Measurements from ENCODE around the gene SETX.

SETX gene

DNA sequence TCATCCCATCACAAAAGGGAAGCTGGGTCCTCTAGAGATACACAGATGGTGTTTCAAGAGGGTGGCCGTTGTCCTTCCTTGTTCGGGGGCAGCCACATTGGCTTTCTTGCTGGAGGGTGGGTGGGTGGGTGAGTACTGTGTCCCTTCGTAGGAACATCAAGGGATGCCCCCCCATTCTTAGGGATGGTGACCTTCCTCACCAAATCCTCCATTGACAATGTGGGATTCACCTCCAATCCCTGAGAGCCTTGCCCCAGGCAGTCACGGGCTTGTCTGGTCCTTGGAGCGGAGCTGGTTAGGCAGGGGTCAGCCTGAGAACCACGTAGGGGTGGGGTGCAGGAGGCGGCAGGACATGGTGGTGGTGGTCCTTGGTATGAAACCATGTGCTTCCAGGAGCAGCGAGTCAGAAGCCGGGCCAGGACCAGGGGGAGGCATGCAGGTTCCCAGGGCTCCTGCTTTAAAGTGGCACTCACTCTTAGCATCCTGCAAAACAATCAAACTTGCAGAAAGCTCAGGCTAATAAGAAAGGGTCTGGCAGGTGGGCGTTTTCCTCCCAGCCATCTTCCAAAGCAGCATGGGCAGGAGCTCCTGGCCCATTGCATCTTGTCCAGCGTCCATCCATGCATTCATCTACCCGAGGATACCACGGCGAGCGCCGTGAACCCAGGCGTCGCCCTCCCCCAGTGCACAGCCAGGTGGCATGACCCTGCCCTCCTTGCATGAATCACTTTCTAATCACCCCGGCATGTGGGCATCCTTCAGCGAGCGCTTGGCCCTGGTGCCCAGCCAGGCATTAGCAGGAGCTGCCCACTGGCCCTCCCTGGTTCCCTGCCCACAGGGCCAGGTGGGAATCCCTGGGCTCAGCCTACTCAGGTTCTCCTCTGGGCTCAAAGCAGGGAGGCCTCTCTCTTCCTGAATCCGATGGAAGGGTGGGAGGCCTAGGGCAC is 116.5 kb downstream of the SETX start:
- no peak for DNase-seq

GRCh38 chr9:132237481-132237880 is 117.3 kb downstream of the SETX start:
- no peak for DNase-seq

GRCh38 chr9:132236662-132237311 is 118.0 kb downstream of the SETX start:
- no peak for DNase-seq

- DNase-seq: peak; percentile 92
Measured at GRCh38 chr9:132235894-132236661, 118.7 kb downstream of the SETX start.

GRCh38 chr9:132235125-132235524 is 119.7 kb downstream of the SETX start:
- no peak for DNase-seq

GRCh38 chr9:132234535-132234934 is 120.3 kb downstream of the SETX start:
- DNase-seq: no peak

GRCh38 chr9:132233138-132233537 is 121.6 kb downstream of the SETX start:
- no peak for DNase-seq

DNA sequence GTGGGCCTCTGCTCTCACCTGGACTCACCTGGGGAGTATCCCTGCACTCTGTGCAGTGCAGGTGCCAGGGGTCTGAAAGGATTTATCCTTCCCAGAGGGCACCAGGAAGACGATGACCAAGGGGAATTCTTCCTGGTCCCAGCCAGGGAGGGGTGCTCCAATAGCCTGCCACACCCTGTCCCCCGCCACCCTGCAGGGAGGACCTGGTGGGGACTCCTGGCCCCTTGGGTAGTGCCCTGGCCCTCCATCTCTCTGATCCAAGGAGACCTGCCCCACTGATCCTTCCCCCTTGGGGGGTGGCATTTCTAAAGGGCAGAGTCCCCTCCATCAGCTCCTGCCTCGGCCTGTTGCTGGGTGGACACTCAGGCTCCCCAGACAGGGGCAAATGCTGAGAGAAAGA is 122.3 kb downstream of the SETX start:
- no peak for DNase-seq

DNA sequence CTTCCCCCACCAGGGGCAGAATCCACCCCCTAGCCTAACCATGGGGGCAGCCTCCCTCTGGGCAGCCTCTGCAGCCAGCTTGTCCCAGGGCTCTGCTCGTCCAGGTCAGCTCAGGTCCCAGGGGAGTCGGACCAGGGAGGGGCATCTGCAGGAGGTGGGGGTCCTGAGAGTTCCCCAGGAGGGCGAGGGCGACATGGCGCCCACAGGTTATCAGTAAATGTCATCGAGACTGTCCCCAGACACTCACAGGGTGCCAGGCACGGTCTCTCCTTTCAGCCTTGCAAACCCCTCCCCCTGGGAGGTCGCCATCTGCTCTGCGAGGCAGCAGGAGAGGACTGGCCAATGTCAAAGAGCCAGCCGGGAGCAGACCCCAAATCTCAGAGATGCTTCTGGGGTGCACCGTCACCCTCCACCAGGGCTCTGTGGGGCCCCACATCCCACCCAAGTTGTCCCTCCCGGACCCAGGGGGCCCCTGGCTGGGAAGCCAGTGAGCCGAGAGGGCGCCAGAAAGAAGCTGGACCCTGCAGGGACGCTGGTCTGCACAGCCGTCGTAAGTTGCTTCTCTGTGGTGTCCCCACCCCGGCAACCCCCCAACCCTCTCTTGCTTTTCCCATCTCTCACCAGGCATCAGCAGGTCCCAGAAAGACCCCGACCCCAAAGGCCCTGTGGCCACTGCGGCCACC is 123.6 kb downstream of the SETX start:
- DNase-seq: no peak

GRCh38 chr9:132230605-132231004 is 124.2 kb downstream of the SETX start:
- no peak for DNase-seq

DNA sequence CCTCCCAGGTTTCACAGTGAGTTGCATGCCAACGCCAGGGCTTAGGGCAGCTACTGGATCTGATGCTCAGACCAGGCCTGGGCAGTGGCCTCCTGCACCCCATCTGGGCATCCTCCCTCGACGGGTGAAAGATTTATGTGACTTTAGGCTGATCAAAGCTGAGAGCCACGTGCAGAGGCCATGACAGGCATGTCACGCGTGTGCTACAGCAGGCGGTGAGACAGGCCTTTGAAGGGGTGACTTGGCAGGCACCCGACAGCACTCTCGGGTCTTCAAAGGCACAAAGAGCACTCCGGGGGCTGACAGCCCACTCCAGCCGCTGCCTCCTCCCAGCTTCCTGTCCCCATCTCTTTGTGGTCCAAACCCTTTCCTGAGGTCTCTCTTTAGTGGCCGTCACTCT is 126.7 kb downstream of the SETX start:
- no peak for DNase-seq

DNA sequence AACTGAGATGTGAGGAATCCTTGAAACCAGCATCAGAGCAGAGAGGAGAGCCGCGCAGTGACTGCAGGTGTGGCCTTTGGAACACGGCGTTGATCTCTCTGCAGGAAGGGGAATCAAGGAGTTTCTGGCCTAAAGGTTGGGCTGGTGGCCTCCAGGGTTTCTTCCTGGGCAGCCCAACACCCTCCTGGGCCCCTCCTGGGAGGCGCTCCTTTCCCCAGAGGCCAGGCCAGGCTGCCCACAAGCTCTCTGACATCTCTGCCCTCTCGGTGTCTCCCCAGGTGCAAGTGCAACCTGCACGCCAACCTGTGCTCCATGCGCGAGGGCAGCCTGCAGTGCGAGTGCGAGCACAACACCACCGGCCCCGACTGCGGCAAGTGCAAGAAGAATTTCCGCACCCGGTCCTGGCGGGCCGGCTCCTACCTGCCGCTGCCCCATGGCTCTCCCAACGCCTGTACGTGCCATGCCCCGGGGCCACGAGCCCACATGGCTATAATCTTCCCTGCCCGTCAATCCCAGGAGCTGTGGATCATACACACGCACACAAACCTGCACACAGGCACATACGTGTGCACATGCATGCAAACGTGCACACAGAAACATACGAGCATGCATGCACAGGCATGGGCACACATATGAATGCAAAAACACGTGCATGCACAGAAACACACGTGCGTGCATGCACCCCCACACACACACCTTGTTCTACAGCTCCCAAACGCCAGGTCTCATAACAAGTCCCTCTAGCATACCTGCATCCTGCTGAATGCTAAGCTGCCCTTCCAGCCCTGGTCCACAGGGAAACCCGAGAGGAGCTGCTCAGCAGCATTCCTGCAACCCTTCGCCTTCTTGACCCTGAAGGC is 128.0 kb downstream of the SETX start:
- no peak for DNase-seq

- DNase-seq: no peak
Measured at GRCh38 chr9:132224645-132225044, 130.1 kb downstream of the SETX start.

- DNase-seq: no peak
Measured at GRCh38 chr9:132221941-132222340, 132.8 kb downstream of the SETX start.

- DNase-seq: no peak
Measured at GRCh38 chr9:132218208-132218607, 136.6 kb downstream of the SETX start.

GRCh38 chr9:132216861-132217619 is 137.7 kb downstream of the SETX start:
- DNase-seq: no peak

- DNase-seq: no peak
Measured at GRCh38 chr9:132214027-132214622, 140.7 kb downstream of the SETX start.

- no peak for DNase-seq
Measured at GRCh38 chr9:132211570-132211969, 143.2 kb downstream of the SETX start.
